Measurements from ENCODE around the gene STARD7. TPM values are rescaled to one million over a fixed set of nuclear protein-coding genes. Genes with fewer than 3 reads are reported as not detected.

The STARD7 gene
- total and polyA plus RNA-seq, 9 of the 15 experiments (the other 6 are each of a cell fraction or from before 2014, with no cell fraction given) = 90.9 to 196 (median 145) TPM

GRCh38 chr2:96253006-96253405, 44.4 kb upstream of the STARD7 start (continued):
- TF ChIP-seq PREB (CRISPR knock-in tag; IDR thresholded peaks at IDR 0.05) = no peak
- no peak for TF ChIP-seq SMAD4 (CRISPR knock-in tag; conservative IDR thresholded peaks at IDR 0.05)
- no peak for TF ChIP-seq SIN3A (IDR thresholded peaks at IDR 0.05; ENCODE audit: borderline replicate concordance in 2 of 2, control insufficient read depth in 1 of 2, low read depth in 2 of 2, low read length in 2 of 2)
- no peak for TF ChIP-seq PPARD (CRISPR knock-in tag; IDR thresholded peaks at IDR 0.05)
- TF ChIP-seq ZNF449 (CRISPR knock-in tag; IDR thresholded peaks at IDR 0.05) = no peak
- no peak for TF ChIP-seq KDM1A (IDR thresholded peaks at IDR 0.05)
- TF ChIP-seq WHSC1 (IDR thresholded peaks at IDR 0.05; ENCODE audit: low read length) = no peak
- no peak for TF ChIP-seq ARID1B (IDR thresholded peaks at IDR 0.05)
- TF ChIP-seq RFX5 (IDR thresholded peaks at IDR 0.05; ENCODE audit: low read depth, low read length) = no peak

All from K562 (cell line).